Naive thymus-derived CD4-positive, alpha-beta T cell (primary cell): ENCODE results near the gene SEMA3D. TPM values are rescaled to one million over a fixed set of nuclear protein-coding genes. Genes with fewer than 3 reads are reported as not detected.

ENCODE experiments used
- ATAC-seq: fragments of 150-1000 bp; cut with Tn5 transposase; 2 replicates; pipeline ENCODE4 v1.10.0; 2021; ENCODE audit warnings: mild to moderate bottlenecking, moderate library complexity
- CTCF ChIA-PET: fragments of 350-600 bp; sonication (Branson Sonifier 250); formaldehyde crosslinking; loops from one replicate; lab custom pipeline; 2021; ENCODE audit warnings: antibody characterized with exemption; lab: Charles Lee
- POLR2A ChIA-PET: fragments of 350-600 bp; sonication (Branson Sonifier 250); formaldehyde crosslinking; loops from one replicate; lab custom pipeline; 2021; ENCODE audit warnings: antibody characterized with exemption, inconsistent platforms; lab: Charles Lee
- DNase-seq, 9 donors: peaks; one replicate each; pipeline versions ENCODE4 v3.0.0 to v3.0.0-alpha.2; 2020 to 2022; ENCODE audit warnings: mixed read lengths in 1 of 9
- H3K27ac ChIP-seq: one replicate; pipeline ENCODE4 v1.7.0; 2013; ENCODE audit warnings: mild to moderate bottlenecking, low read depth, low read length, moderate library complexity
- H3K27me3 ChIP-seq, 2 donors: one replicate each; pipeline ENCODE4 v1.7.0; 2013; ENCODE audit warnings: low read length in 2 of 2, mild to moderate bottlenecking in 2 of 2, moderate library complexity in 2 of 2; ENCODE audit not compliant: control insufficient read depth in 2 of 2, insufficient read depth in 2 of 2
- H3K36me3 ChIP-seq, 3 experiments: 1 replicate in 2 of 3; 2 replicates in 1 of 3; pipeline ENCODE4 v1.7.0; 2013; ENCODE audit warnings: low read length in 3 of 3, mild to moderate bottlenecking in 3 of 3, moderate library complexity in 1 of 3; ENCODE audit not compliant: insufficient read depth in 3 of 3, control insufficient read depth in 2 of 3
- H3K4me1 ChIP-seq, 2 donors: one replicate each; pipeline ENCODE4 v1.7.0; 2013; ENCODE audit warnings: low read length in 2 of 2, mild to moderate bottlenecking in 2 of 2, moderate library complexity in 1 of 2; ENCODE audit not compliant: control insufficient read depth in 2 of 2, insufficient read depth in 2 of 2
- H3K4me3 ChIP-seq: 2 replicates; pipeline ENCODE4 v1.7.0; 2013; ENCODE audit warnings: mild to moderate bottlenecking, low read length
- H3K9me3 ChIP-seq, 3 experiments: 1 replicate in 2 of 3; 2 replicates in 1 of 3; pipeline ENCODE4 v1.7.0; 2013; ENCODE audit warnings: low read length in 3 of 3; ENCODE audit not compliant: control insufficient read depth in 2 of 3
- H3K27ac Mint-ChIP-seq, 9 donors: one replicate each; pipeline ENCODE4 v1.8.0; 2020 to 2022; ENCODE audit warnings: mixed read lengths in 9 of 9, mild to moderate bottlenecking in 8 of 9, moderate library complexity in 5 of 9, inconsistent platforms in 2 of 9
- H3K27me3 Mint-ChIP-seq, 5 donors: one replicate each; pipeline ENCODE4 v1.8.0; 2021 to 2022; ENCODE audit warnings: mixed read lengths in 5 of 5, mild to moderate bottlenecking in 1 of 5
- H3K36me3 Mint-ChIP-seq, 5 donors: one replicate each; pipeline ENCODE4 v1.8.0; 2020 to 2022; ENCODE audit warnings: mixed read lengths in 5 of 5, mild to moderate bottlenecking in 3 of 5, inconsistent platforms in 1 of 5
- H3K4me1 Mint-ChIP-seq, 7 donors: one replicate each; pipeline ENCODE4 v1.8.0; 2020 to 2022; ENCODE audit warnings: mixed read lengths in 7 of 7, mild to moderate bottlenecking in 3 of 7, inconsistent platforms in 1 of 7
- H3K4me3 Mint-ChIP-seq, 10 donors: one replicate each; pipeline ENCODE4 v1.8.0; 2020 to 2022; ENCODE audit warnings: mild to moderate bottlenecking in 10 of 10, mixed read lengths in 10 of 10, moderate library complexity in 6 of 10, inconsistent platforms in 2 of 10
- H3K9me3 Mint-ChIP-seq, 11 donors: one replicate each; pipeline ENCODE4 v1.8.0; 2020 to 2022; ENCODE audit warnings: mixed read lengths in 11 of 11, mild to moderate bottlenecking in 4 of 11, inconsistent platforms in 1 of 11, moderate library complexity in 1 of 11
- intact Hi-C, 2 donors: fragments of 100-400 bp; cut with micrococcal nuclease; formaldehyde crosslinking; loops; one replicate each; pipeline ENCODE4 v1.15.1; 2023
- polyA plus RNA-seq, 2 donors: library from polyadenylated mRNA; unstranded; fragments of 300-500 nt; fragmentation: Illumina TruSeq; gene quantifications; one replicate each; pipeline ENCODE4 v1.2.3, GENCODE V29; 2021
- total RNA-seq, 6 experiments: library from RNA in 5 of 6; stranded (reverse) in 5 of 6; gene quantifications; 1 replicate in 5 of 6; 2 replicates in 1 of 6; pipeline ENCODE4 v1.2.3 and lab custom pipeline; 2021 to 2026

The SEMA3D gene
- total and polyA plus RNA-seq, 7 experiments from 2014 or later: not detected

DNA sequence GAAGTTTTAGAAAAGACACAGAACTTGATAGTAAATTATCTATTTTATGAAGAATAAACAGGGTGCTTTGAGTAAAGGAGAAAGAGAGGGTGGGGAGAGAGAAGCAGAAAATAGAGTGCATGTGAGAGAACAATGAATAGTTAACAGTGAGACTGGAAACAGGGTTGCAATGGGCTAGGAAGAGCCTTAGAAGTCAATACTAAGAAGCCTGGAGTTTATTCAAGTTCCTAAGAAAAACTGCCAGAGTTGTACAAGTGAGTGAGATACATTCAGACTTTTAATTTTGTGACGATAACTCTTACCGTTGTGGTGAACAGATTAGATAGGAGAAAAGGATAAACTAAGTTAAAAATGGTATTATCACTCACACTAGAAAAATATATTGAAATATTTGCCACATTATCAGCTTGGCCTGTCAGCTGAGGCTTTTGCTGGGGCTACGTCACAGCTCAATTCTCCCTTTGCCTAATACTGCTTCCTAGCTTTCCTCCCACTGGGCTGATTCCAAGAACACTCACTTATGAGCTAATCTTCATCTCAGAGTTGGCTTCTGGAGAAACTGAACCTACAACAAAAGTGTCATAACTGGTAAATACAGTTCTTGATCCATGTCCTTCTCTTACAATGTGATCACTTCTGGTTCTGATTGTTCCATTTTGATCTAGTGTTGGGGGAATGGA lies 92.7 kb downstream of the SEMA3D start:
- Mint-ChIP-seq H3K27ac (no peak overlapping the region), H3K4me1 (no peaks in the 10 kb centered on the region), H3K9me3 (peaks cover 0 to 5% (median 0%) of the 10 kb centered on the region in 11 donors), H3K27me3 (peaks cover 0 to 7% (median 0%) of the 10 kb centered on the region in 5 donors), H3K4me3 (no peak overlapping the region), H3K36me3 (no peaks in the 10 kb centered on the region)
- Histone ChIP-seq H3K27me3 (no peaks in the 10 kb centered on the region), H3K4me1 (no peaks in the 10 kb centered on the region), H3K36me3 (no peaks in the 10 kb centered on the region), H3K4me3 (no peak overlapping the region), H3K27ac (no peak overlapping the region), H3K9me3 (no peaks in the 10 kb centered on the region)
- ATAC-seq: no peak
- POLR2A ChIA-PET: no interaction called here
- intact Hi-C loops: no loop called here
- DNase-seq: no peak
- CTCF ChIA-PET: no interaction called here

DNA sequence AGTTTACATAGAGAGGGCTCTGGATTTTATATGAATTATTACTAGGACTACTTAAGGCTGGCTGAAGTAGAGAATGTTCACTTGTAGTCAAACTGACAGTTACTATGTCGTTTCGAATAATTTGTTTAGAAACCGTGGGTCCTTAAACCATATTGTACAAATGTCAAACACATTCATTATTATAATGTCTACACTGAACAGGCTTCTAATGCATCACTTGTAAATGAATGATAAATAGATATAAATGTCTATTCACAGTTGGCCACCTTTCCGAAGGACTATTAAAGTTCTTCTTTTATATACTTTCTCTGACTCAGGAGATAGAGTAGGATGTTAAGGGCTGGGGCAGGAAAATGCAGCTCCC lies 95.3 kb downstream of the SEMA3D start:
- no peaks in the 10 kb centered on the region for H3K4me1 Mint-ChIP-seq
- H3K27ac ChIP-seq: no peak overlapping the region
- ATAC-seq (no peak), DNase-seq (no peak)
- H3K9me3 ChIP-seq: no peaks in the 10 kb centered on the region
- no peak overlapping the region for H3K4me3 ChIP-seq
- H3K27me3 Mint-ChIP-seq: peaks cover 0 to 7% (median 0%) of the 10 kb centered on the region in 5 donors
- no peak overlapping the region for H3K27ac Mint-ChIP-seq
- H3K27me3 ChIP-seq: no peaks in the 10 kb centered on the region
- CTCF ChIA-PET: no interaction called here
- H3K4me1 ChIP-seq: no peaks in the 10 kb centered on the region
- H3K36me3 ChIP-seq: no peaks in the 10 kb centered on the region
- intact Hi-C loops: no loop called here
- peaks cover 0 to 5% (median 0%) of the 10 kb centered on the region in 11 donors for H3K9me3 Mint-ChIP-seq
- H3K4me3 Mint-ChIP-seq: no peak overlapping the region
- POLR2A ChIA-PET: no interaction called here
- no peaks in the 10 kb centered on the region for H3K36me3 Mint-ChIP-seq

DNA sequence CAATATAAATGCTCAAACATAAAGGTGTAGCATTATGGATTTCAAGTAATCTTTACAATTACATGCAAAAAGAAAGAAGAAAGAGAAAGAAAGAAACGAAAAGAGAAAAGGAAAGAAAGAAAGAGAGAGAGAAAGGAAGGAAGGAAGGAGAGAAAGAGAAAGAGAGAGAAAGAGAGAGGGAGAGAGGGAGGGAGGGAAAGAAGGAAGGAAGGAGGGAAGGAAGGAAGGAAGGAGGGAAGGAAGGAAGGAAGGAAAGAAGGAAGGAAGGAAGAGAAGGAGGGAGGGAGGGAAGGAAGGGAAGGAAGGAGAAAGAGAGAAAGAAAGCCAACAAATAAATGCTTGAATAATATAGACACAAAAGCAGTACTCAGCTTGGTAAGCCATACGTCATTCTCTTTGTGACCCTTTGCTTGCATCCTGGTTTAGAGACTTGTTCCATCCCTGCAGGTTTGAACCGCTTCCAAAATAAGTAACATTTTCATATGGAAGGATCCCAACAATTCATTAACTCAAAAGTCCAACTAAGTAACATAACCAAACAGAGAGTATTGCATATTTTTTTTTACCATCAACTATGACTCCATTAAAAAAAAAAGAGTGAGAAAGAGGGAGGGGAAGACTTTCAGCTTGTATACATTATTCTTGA lies 95.8 kb downstream of the SEMA3D start:
- intact Hi-C loops: no loop called here
- CTCF ChIA-PET: no interaction called here
- POLR2A ChIA-PET: no interaction called here
- no peaks in the 10 kb centered on the region for H3K9me3 ChIP-seq
- H3K36me3 Mint-ChIP-seq: no peaks in the 10 kb centered on the region
- DNase-seq (no peak), ATAC-seq (no peak)
- H3K27ac Mint-ChIP-seq: no peak overlapping the region
- no peaks in the 10 kb centered on the region for H3K36me3 ChIP-seq
- H3K4me3 ChIP-seq: no peak overlapping the region
- H3K27me3 ChIP-seq: no peaks in the 10 kb centered on the region
- no peak overlapping the region for H3K4me3 Mint-ChIP-seq
- H3K27me3 Mint-ChIP-seq: peaks cover 0 to 7% (median 0%) of the 10 kb centered on the region in 5 donors
- H3K4me1 ChIP-seq: no peaks in the 10 kb centered on the region
- no peak overlapping the region for H3K27ac ChIP-seq
- no peaks in the 10 kb centered on the region for H3K4me1 Mint-ChIP-seq
- peaks cover 0 to 5% (median 0%) of the 10 kb centered on the region in 11 donors for H3K9me3 Mint-ChIP-seq

DNA sequence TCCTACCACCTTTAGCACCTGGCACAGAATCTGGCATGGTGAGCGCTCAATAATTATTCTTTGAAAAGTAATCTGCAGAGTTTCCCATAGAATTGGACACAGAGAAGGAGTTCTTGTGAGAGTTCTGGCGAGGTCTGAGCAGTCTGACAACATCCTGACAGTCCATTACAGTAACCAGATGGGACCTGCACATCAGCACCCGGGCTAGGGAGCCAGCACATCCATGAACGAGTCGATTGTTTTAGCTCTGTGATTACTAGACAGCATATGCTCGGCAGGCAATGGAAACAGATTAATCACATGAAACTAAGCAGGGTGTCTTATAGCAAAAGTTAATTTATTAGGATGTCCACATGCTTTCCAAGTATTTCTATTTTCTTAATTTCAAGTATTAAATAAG lies 96.7 kb downstream of the SEMA3D start:
- peaks cover 0 to 7% (median 0%) of the 10 kb centered on the region in 5 donors for H3K27me3 Mint-ChIP-seq
- H3K27ac Mint-ChIP-seq: no peak overlapping the region
- POLR2A ChIA-PET: no interaction called here
- Histone ChIP-seq H3K36me3 (no peaks in the 10 kb centered on the region), H3K27ac (no peak overlapping the region), H3K4me1 (no peaks in the 10 kb centered on the region), H3K27me3 (no peaks in the 10 kb centered on the region), H3K9me3 (no peaks in the 10 kb centered on the region), H3K4me3 (no peak overlapping the region)
- no peaks in the 10 kb centered on the region for H3K4me1 Mint-ChIP-seq
- DNase-seq (no peak), ATAC-seq (no peak)
- peaks cover 0 to 5% (median 0%) of the 10 kb centered on the region in 11 donors for H3K9me3 Mint-ChIP-seq
- H3K4me3 Mint-ChIP-seq: no peak overlapping the region
- CTCF ChIA-PET: no interaction called here
- intact Hi-C loops: no loop called here
- no peaks in the 10 kb centered on the region for H3K36me3 Mint-ChIP-seq

- no peak overlapping the region for H3K27ac Mint-ChIP-seq
- ChIA-PET POLR2A (no interaction called here), CTCF (no interaction called here)
- H3K27me3 Mint-ChIP-seq: no peaks in the 10 kb centered on the region
- no peaks in the 10 kb centered on the region for H3K9me3 Mint-ChIP-seq
- no peak overlapping the region for H3K27ac ChIP-seq
- DNase-seq: no peak
- intact Hi-C loops: no loop called here
- H3K4me3 Mint-ChIP-seq: no peak overlapping the region
- no peaks in the 10 kb centered on the region for H3K36me3 Mint-ChIP-seq
- H3K4me3 ChIP-seq: no peak overlapping the region
- no peak for ATAC-seq
- H3K36me3 ChIP-seq: no peaks in the 10 kb centered on the region
- no peaks in the 10 kb centered on the region for H3K4me1 Mint-ChIP-seq
- H3K9me3 ChIP-seq: no peaks in the 10 kb centered on the region
- no peaks in the 10 kb centered on the region for H3K4me1 ChIP-seq
- H3K27me3 ChIP-seq: no peaks in the 10 kb centered on the region
Measured at GRCh38 chr7:85081846-85082245, 105.0 kb downstream of the SEMA3D start.

GRCh38 chr7:85081392-85081791 lies 105.5 kb downstream of the SEMA3D start:
- Histone ChIP-seq H3K36me3 (no peaks in the 10 kb centered on the region), H3K9me3 (no peaks in the 10 kb centered on the region), H3K27me3 (no peaks in the 10 kb centered on the region), H3K4me1 (no peaks in the 10 kb centered on the region), H3K4me3 (no peak overlapping the region), H3K27ac (no peak overlapping the region)
- H3K4me1 Mint-ChIP-seq: no peaks in the 10 kb centered on the region
- no peaks in the 10 kb centered on the region for H3K27me3 Mint-ChIP-seq
- ChIA-PET POLR2A (no interaction called here), CTCF (no interaction called here)
- DNase-seq (no peak), ATAC-seq (no peak)
- H3K4me3 Mint-ChIP-seq: no peak overlapping the region
- intact Hi-C loops: no loop called here
- H3K9me3 Mint-ChIP-seq: no peaks in the 10 kb centered on the region
- no peak overlapping the region for H3K27ac Mint-ChIP-seq
- no peaks in the 10 kb centered on the region for H3K36me3 Mint-ChIP-seq

DNA sequence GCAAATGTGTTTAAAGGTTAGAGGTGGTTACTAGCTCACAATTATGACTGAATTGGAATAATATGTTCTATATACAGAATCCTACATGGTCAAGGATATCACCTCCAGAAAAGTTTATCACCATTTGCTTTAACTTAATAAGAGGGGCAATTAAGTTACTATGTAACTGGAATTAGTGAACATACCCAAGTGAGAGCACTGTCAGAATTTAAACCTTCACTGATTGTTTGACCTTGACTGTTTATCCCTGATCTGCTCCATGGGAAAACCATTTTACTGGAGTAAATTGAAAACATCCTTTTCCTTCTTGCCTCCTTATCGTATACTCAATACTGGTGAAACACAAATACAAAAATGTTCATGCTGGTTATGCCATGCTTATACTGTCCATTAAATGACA lies 107.4 kb downstream of the SEMA3D start:
- no peaks in the 10 kb centered on the region for H3K27me3 ChIP-seq
- H3K9me3 ChIP-seq: no peaks in the 10 kb centered on the region
- H3K27ac ChIP-seq: no peak overlapping the region
- Mint-ChIP-seq H3K36me3 (no peaks in the 10 kb centered on the region), H3K4me3 (no peak overlapping the region), H3K27me3 (no peaks in the 10 kb centered on the region), H3K4me1 (no peaks in the 10 kb centered on the region), H3K9me3 (no peaks in the 10 kb centered on the region), H3K27ac (no peak overlapping the region)
- CTCF ChIA-PET: no interaction called here
- POLR2A ChIA-PET: no interaction called here
- H3K4me1 ChIP-seq: no peaks in the 10 kb centered on the region
- intact Hi-C loops: no loop called here
- H3K4me3 ChIP-seq: no peak overlapping the region
- no peaks in the 10 kb centered on the region for H3K36me3 ChIP-seq
- DNase-seq (no peak), ATAC-seq (no peak)
